Retinal pigment epithelial cell (primary cell): ENCODE data around the gene SPRN.
"Not testable (repeated sequence)": the region's sequence is repeated elsewhere in the genome, so short reads cannot be mapped to it uniquely, and the experiment has no call there.

Experiments used
- DNase-seq: peaks from one replicate; pipeline ENCODE4 v3.0.0-alpha.2; 2010; ENCODE audit warnings: low read depth
- H3K4me3 ChIP-seq: 2 replicates; pipeline ENCODE4 v1.5.1; 2011; ENCODE audit warnings: mild to moderate bottlenecking, low read length, control low read depth, moderate library complexity
- TF ChIP-seq, protein P1 (sequence below): conservative IDR thresholded peaks from 2 replicates; pipeline ENCODE4 v1.5.1; 2011; ENCODE audit warnings: low read depth, low read length, control low read depth, inconsistent platforms

Gene SPRN

GRCh38 chr10:133442191-133442966 is 18.0 kb upstream of the SPRN start:
- no peak for DNase-seq

GRCh38 chr10:133441780-133442179 is 17.4 kb upstream of the SPRN start:
- no peak for DNase-seq
- TF ChIP-seq, protein P1, sequence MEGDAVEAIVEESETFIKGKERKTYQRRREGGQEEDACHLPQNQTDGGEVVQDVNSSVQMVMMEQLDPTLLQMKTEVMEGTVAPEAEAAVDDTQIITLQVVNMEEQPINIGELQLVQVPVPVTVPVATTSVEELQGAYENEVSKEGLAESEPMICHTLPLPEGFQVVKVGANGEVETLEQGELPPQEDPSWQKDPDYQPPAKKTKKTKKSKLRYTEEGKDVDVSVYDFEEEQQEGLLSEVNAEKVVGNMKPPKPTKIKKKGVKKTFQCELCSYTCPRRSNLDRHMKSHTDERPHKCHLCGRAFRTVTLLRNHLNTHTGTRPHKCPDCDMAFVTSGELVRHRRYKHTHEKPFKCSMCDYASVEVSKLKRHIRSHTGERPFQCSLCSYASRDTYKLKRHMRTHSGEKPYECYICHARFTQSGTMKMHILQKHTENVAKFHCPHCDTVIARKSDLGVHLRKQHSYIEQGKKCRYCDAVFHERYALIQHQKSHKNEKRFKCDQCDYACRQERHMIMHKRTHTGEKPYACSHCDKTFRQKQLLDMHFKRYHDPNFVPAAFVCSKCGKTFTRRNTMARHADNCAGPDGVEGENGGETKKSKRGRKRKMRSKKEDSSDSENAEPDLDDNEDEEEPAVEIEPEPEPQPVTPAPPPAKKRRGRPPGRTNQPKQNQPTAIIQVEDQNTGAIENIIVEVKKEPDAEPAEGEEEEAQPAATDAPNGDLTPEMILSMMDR = no peak
- H3K4me3 ChIP-seq = no peak overlapping the region

More at GRCh38 chr10:133442191-133442966, 18.0 kb upstream of the SPRN start:
- no peak overlapping the region for H3K4me3 ChIP-seq
- TF ChIP-seq, protein P1 = no peak

GRCh38 chr10:133441356-133441755 is 16.9 kb upstream of the SPRN start:
- DNase-seq, H3K4me3 ChIP-seq: not testable (repeated sequence)

DNA sequence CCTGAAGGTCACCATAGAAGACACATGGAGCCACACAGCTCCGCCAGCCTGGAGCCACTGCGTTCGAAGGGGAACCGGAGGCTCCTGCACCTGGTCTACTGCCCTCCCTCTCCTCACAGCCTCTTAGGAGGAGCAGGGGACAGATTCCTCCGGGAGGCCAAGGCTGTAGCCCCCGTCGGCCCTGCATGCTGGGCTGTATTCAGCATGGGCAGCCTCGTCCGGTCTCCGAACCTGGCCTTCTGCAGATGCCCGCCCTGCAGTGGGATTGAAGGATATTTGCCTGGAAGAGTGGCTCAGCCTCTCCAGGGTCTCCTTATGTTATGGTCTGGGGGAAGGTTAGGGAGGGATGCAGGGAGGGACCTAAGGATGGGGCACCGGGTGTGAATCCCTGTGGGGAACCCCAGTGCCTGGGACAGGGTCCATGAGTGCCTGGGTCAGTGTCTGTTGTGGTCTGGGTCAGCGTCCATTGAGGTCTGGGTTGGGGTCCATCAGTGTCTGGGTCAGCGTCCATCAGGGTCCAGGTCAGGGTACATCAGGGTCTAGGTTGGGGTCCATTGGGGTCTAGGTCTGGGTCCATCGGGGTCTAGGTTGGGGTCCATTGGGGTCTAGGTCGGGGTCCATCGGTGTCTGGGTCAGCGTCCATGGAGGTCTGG is 16.3 kb upstream of the SPRN start:
- no peak overlapping the region for H3K4me3 ChIP-seq
- no peak for DNase-seq
- TF ChIP-seq, protein P1 = no peak

DNA sequence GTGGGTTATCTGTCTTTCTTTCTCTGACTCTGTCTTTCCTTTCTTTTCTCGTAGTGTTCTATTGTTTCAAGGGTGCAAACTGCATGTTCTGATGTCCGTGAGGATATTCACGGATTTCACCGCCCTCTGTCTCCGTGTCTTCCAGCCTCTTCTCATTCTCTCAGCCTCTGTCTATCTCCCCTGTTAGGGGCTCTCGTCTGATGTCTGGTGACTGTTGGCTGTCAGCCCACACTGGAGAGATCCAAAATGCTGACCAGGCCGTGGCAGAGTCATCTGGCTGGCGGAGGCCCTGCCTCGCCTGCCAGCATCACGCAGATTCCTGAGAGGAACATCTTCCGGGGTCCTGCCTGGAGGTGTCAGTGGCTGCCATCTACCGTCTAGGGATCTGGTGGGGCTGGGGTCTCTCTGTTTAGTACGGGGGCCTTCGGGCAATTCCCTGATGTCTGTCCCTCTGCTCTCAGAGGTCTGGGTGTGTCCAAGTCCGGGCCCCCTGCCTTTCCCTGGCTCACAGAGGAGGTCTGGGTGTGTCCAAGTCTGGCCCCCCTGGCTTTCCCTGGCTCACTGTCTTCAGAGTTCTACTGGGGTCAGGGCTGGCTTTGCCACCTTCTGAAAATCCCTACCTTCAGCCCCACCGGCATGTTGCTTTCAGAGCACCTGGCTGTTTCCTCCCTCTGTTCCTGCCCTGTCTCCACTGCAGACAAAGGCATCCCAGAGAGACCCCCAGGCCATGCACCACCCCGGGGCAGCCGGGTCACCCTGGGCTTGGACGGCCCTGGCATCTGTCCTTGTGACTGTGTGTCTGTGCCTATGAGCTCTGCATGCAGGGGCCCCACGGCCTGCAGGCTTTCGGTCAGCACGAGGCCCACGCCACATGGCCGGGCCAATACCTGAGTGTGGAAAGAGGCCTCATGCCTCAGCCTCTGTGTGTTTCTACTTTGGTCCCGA is 15.4 kb upstream of the SPRN start:
- no peak for DNase-seq
- H3K4me3 ChIP-seq = no peak overlapping the region
- TF ChIP-seq, protein P1 = no peak

- TF ChIP-seq, protein P1 = peak; percentile 25
- no peak overlapping the region for H3K4me3 ChIP-seq
- no peak for DNase-seq
These were observed 14.4 kb upstream of the SPRN start for GRCh38 chr10:133438711-133439273.

GRCh38 chr10:133432789-133433188 is 8.4 kb upstream of the SPRN start:
- not testable (repeated sequence) for DNase-seq, H3K4me3 ChIP-seq

- not testable (repeated sequence) for DNase-seq, H3K4me3 ChIP-seq
These were observed 7.6 kb upstream of the SPRN start for GRCh38 chr10:133431888-133432613.

DNA sequence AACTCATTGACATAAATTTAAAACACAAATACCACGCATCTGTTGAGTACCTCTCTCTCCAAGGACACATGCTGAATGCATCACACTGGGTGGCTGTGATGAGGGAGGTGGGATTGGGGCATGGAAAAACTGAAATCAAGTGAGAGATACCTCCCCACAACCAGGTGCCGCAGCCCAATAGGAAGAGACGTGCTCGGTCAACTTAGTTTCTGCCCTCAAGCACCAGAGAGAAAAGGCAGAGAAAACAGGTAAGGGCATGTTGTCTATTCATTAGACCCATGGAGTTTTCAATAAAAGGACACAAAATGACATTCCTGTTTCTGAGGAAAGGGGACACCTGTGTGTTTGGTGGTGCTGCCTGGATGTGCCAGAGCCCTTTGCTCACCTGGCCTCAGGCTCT is 5.1 kb upstream of the SPRN start:
- DNase-seq, H3K4me3 ChIP-seq: not testable (repeated sequence)

DNA sequence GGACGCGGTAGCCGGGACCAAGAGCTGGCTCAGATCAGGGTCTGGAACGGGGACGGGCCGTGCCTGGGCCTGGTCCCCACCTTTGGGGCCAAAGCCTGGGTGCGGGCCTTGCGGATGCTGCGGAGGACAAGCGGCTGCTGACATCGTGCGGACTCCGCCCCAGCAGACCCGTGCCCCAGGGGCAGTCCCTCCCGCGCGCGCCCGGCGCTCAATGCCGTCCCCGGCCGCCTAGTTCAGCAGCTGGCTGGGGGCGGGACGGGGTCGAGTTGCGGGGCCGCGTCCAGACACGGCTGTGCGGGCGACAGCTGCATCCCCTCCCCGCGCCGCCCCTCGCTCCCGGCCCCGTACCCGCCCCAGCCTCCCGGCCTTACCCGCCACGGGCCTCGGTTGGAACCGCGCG is 323 bp downstream of the SPRN start:
- DNase-seq, H3K4me3 ChIP-seq: not testable (repeated sequence)
